ENCODE measurements around the gene STK16.

The STK16 gene

DNA sequence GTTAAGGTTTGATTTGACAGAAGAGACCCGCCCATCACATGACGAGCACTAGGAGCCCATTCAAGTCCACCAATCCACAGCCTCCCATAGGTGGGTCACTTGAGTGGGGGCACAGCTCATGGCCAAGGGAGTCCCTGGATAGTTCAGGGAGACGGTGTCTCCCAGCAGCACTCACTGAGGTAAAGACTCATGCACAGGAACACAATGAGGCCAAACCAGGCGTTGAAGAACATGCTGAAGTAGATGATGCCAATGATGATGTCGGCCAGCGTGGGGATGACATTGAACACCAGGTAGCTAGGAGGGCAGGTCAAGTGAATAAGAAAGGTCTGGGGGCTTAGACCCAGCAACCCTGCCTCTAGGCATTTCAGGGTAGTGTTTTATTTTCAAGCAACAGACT lies 30.5 kb upstream of the STK16 start:
- DNase-seq, result no peak

- no peak for DNase-seq
These were observed 29.3 kb upstream of the STK16 start for GRCh38 chr2:219215871-219216534.

GRCh38 chr2:219216535-219216915 lies 28.8 kb upstream of the STK16 start:
- DNase-seq, result no peak

GRCh38 chr2:219218217-219218731 lies 27.0 kb upstream of the STK16 start:
- no peak for DNase-seq

DNA sequence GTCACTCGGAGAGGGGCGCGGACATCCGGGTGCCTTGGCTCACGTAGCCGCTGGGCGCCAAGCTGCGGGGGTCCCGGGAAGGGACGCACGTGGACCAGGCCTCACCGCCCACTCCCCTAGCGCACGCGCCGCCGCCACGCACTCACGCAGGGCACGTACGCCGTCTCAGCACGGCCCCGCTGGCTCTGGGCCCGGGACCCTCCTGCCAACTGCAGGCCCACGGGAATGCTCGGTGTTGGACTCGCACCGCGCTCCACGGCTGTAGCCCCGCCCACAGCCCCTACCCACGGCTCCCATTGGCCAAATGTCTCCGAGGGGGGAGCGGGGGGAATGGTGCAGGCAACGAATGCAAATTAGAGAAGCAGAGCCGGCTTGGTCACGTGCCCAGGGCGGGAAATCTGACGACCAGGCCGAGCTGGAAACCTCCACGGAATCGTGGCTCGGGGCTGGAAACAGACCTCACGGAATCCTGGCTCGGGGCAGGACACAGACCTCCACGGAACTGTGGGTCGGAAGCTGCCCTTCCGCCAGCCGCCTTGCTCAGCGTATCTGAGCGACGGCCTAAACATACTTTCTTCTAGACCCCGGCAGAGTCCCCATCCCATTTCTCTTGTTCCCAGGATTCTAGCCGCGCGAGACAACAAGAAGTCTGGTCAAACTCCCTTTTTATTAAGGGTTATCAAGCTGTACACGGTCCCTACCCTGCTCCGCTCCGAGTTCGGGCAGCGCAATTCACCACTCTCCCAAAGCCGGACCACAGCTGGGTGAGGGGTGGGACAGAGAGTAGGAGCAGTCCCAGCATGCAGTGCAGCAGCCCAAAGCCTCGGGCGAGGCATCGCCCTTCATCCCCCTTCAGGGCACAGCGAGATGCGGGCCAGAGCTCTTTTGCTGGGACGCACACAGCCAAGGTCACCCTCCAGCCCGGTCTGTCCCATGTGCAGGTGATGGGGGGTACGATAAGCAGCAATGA lies 26.3 kb upstream of the STK16 start, which contains the start of gene ABCB6:
TSS of gene ABCB6 (minus strand) at position 227 of the 970 bp plus-strand sequence. CDS start 285 bp downstream, outside the sequence.
- peak; percentile 92 for DNase-seq

- DNase-seq, result no peak
These were observed 25.3 kb upstream of the STK16 start for GRCh38 chr2:219219784-219220532.

DNA sequence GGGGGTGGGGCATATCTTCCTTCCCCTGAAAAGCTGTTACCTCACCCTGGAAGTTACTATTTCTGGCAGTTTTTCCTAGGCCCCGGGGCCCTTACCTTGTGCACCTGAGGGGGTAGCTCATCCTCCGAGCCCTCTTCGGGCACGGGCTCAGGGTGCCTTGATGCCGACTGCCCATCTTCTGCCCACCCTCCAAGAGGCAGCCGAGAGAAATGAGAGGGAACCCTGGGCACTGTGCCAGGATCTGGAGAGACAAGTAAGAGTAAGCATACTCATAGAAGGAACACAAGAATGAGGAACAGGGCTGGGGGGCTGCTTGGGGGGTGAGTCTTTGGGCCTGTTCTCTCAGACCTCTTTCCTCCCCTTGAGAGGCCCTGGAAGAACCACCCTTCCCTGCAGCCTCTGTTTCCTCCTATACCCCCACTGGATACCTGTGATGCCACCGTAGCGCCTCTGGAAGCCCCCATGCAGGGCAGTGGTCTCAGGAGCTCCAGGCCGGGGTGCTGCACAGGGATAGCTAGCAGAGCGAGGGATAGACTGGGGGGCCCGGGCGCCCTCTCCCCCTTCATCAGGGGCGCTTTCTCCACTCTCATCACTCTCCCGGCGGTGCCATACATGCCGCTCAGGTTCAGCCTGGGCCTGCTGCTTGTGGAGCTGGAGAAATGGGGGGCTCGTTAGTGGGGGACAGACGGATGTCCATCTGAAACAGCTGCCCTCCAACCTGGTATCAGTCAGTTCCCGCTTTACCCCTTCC lies 24.5 kb upstream of the STK16 start:
- DNase-seq, result no peak

- no peak for DNase-seq
These were observed 23.2 kb upstream of the STK16 start for GRCh38 chr2:219221957-219222518.

GRCh38 chr2:219223831-219224610 lies 21.3 kb upstream of the STK16 start:
- no peak for DNase-seq

GRCh38 chr2:219225350-219225749 lies 19.9 kb upstream of the STK16 start:
- DNase-seq, result no peak

- no peak for DNase-seq
These were observed 17.0 kb upstream of the STK16 start for GRCh38 chr2:219228041-219228910.

DNA sequence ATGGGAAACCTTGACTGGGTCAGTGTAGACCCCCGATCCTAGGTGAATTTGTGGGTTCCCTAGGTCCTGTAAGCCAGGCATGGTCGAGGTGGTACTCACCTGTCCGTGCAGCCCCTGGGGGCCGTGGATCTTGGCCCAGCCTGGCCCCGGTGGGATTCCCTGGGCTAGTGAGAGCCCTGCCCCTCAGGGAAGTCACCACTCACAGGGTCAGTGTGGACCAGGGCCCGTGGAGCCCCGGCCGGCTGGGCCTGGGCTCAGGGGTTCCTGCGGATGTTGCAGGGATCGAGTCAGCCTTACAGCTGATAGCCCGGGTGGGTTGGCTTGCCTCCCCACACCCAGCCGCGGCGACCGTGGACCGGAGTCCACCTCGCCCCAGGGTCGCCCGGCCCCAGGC lies 16.4 kb upstream of the STK16 start:
- no peak for DNase-seq

DNA sequence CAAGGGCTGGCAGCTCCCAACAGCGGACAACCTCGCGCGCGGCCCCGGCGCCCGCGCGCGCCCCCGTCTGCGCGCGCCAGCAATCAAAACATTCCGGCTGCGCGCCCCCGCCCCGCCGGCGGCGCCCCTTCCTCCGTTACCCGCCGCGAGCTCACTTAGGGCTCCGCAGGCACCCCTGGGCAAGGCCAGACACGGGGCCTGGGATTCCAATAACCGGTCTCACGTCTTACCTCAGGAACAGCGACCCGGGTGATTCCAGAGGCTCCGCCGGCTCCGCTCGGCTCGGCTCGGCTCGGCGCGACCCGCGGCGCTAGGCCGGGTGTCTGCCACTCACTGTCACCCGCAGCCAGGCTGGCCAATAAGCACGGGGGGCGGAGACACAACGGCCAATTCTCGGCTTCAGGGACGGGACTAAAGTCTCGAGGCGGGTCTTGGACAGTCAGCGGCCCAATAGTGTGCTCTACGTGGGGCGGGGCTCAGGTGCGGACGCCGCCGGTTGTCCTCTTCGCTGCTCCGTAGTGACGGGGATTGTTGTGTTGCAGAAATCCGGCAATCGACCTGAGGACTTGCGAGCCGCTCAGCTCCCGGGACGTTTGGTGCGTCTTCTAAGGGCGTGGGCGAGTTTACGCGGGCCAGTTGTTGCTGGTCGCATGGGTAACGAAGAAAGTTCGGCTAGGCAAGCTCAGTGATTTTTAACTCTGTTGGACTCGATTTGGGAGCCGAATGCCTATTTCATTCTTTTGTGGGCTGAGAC lies 15.8 kb upstream of the STK16 start, which contains the start of the genes ANKZF1 and ATG9A:
TSS of gene ANKZF1 (plus strand) at position 502 of the 754 bp plus-strand sequence. CDS start 452 bp downstream, outside the sequence.
TSS of gene ATG9A (minus strand) at position 332 of the 754 bp plus-strand sequence. CDS start 1,612 bp downstream, outside the sequence.
- DNase-seq, result peak; percentile 97

GRCh38 chr2:219230059-219230540 lies 15.2 kb upstream of the STK16 start:
- peak; percentile 49 for DNase-seq

- DNase-seq, result no peak
These were observed 10.9 kb upstream of the STK16 start for GRCh38 chr2:219234331-219234730.

GRCh38 chr2:219243291-219243761 lies 2.0 kb upstream of the STK16 start:
- DNase-seq, result no peak

- no peak for DNase-seq
These were observed 511 bp upstream of the STK16 start for GRCh38 chr2:219244789-219245147.

- no peak for DNase-seq
These were observed 586 bp downstream of the STK16 start for GRCh38 chr2:219245899-219246230.

- DNase-seq, result no peak
These were observed 1.3 kb downstream of the STK16 start for GRCh38 chr2:219246559-219246958.
